SK-N-SH (cell line): ENCODE data around the gene SBF2. TPM values are rescaled to one million over a fixed set of nuclear protein-coding genes. Genes with fewer than 3 reads are reported as not detected.

Experiments used
- ELF1 ChIP-seq: IDR thresholded peaks from 2 replicates; pipeline ENCODE4 v1.4.0; 2012
- EP300 ChIP-seq, 2 experiments: IDR thresholded peaks; 2 replicates each; pipeline versions ENCODE4 v1.4.0 to v1.6.1; 2012; ENCODE audit warnings: borderline replicate concordance in 1 of 2, low read depth in 1 of 2, low read length in 1 of 2
- EZH2phosphoT487 ChIP-seq: fragments of 200-600 bp; sonication (generic); IDR thresholded peaks from 2 replicates; pipeline ENCODE4 v1.6.1; 2017; ENCODE audit warnings: low read depth, mixed run types, mild to moderate bottlenecking, antibody characterized with exemption, moderate library complexity, borderline replicate concordance
- FOSL2 ChIP-seq: IDR thresholded peaks from 2 replicates; pipeline ENCODE4 v1.4.0; 2012; ENCODE audit warnings: low read depth, mild to moderate bottlenecking, moderate library complexity, borderline replicate concordance
- FOXM1 ChIP-seq: IDR thresholded peaks from 2 replicates; pipeline ENCODE4 v1.4.0; 2012; ENCODE audit warnings: low read depth, mild to moderate bottlenecking
- GABPA ChIP-seq: IDR thresholded peaks from 2 replicates; pipeline ENCODE4 v1.4.0; 2012; ENCODE audit warnings: low read depth, mild to moderate bottlenecking
- JUND ChIP-seq: IDR thresholded peaks from 2 replicates; pipeline ENCODE4 v1.4.0; 2012
- MEF2A ChIP-seq: IDR thresholded peaks from 2 replicates; pipeline ENCODE4 v1.4.0; 2012; ENCODE audit warnings: low read depth, borderline replicate concordance
- MXI1 ChIP-seq: IDR thresholded peaks from 2 replicates; pipeline ENCODE4 v1.6.1; 2012; ENCODE audit warnings: mild to moderate bottlenecking, low read depth, low read length, improper control_type of control experiment
- NFIC ChIP-seq: IDR thresholded peaks from 2 replicates; pipeline ENCODE4 v1.4.0; 2012; ENCODE audit warnings: borderline replicate concordance
- NRF1 ChIP-seq: IDR thresholded peaks from 2 replicates; pipeline ENCODE4 v1.6.1; 2012; ENCODE audit warnings: low read depth, mild to moderate bottlenecking, low read length
- POLR2AphosphoS5 ChIP-seq: IDR thresholded peaks from 2 replicates; pipeline ENCODE4 v1.6.1; 2012; ENCODE audit warnings: low read depth, low read length
- RCOR1 ChIP-seq: fragments of 150-350 bp; IDR thresholded peaks from 2 replicates; pipeline ENCODE4 v1.6.1; 2017; ENCODE audit warnings: antibody characterized with exemption, low read length
- RFX5 ChIP-seq: IDR thresholded peaks from 2 replicates; pipeline ENCODE4 v1.6.1; 2012; ENCODE audit warnings: mild to moderate bottlenecking, improper control_type of control experiment, low read length
- RXRA ChIP-seq: IDR thresholded peaks from 2 replicates; pipeline ENCODE4 v1.4.0; 2012; ENCODE audit warnings: low read depth, mild to moderate bottlenecking, borderline replicate concordance
- SIN3A ChIP-seq: IDR thresholded peaks from 2 replicates; pipeline ENCODE4 v1.6.1; 2012; ENCODE audit warnings: low read depth, mild to moderate bottlenecking, low read length, moderate library complexity, borderline replicate concordance
- SMC3 ChIP-seq: IDR thresholded peaks from 2 replicates; pipeline ENCODE4 v1.6.1; 2012; ENCODE audit warnings: low read depth, low read length, improper control_type of control experiment
- TCF12 ChIP-seq: IDR thresholded peaks from 2 replicates; pipeline ENCODE4 v1.4.0; 2012
- TEAD4 ChIP-seq: IDR thresholded peaks from 2 replicates; pipeline ENCODE4 v1.4.0; 2012; ENCODE audit warnings: mild to moderate bottlenecking, borderline replicate concordance; ENCODE audit not compliant: insufficient read depth
- YY1 ChIP-seq: IDR thresholded peaks from 2 replicates; pipeline ENCODE4 v1.4.0; 2012; ENCODE audit warnings: low read depth, mild to moderate bottlenecking
- polyA plus RNA-seq, 3 experiments: library from polyadenylated mRNA; depleted of rRNA; stranded (reverse); fragments of >200 nt; gene quantifications; 2 replicates each; pipeline ENCODE4 v1.2.3, GENCODE V29; 2012
- TF ChIP-seq, protein P1 (sequence below): IDR thresholded peaks from 2 replicates; pipeline ENCODE4; 2012
- TF ChIP-seq, protein P2 (sequence below): fragments of 150-350 bp; IDR thresholded peaks from 2 replicates; pipeline ENCODE4 v1.6.1; 2016; ENCODE audit warnings: mild to moderate bottlenecking, low read depth, low read length
- TF ChIP-seq, protein P3 (sequence below): IDR thresholded peaks from 2 replicates; pipeline ENCODE4 v1.4.0; 2012; ENCODE audit warnings: low read depth, borderline replicate concordance
- TF ChIP-seq, protein P4 (sequence below): fragments of 150-350 bp; IDR thresholded peaks from 2 replicates; pipeline ENCODE4 v1.6.1; 2017; ENCODE audit warnings: antibody characterized with exemption, low read length, low read depth, borderline replicate concordance

The SBF2 gene
- polyA plus RNA-seq, 1 of the 3 experiments (the other 2 are of a cell fraction) = 23.0 TPM

DNA sequence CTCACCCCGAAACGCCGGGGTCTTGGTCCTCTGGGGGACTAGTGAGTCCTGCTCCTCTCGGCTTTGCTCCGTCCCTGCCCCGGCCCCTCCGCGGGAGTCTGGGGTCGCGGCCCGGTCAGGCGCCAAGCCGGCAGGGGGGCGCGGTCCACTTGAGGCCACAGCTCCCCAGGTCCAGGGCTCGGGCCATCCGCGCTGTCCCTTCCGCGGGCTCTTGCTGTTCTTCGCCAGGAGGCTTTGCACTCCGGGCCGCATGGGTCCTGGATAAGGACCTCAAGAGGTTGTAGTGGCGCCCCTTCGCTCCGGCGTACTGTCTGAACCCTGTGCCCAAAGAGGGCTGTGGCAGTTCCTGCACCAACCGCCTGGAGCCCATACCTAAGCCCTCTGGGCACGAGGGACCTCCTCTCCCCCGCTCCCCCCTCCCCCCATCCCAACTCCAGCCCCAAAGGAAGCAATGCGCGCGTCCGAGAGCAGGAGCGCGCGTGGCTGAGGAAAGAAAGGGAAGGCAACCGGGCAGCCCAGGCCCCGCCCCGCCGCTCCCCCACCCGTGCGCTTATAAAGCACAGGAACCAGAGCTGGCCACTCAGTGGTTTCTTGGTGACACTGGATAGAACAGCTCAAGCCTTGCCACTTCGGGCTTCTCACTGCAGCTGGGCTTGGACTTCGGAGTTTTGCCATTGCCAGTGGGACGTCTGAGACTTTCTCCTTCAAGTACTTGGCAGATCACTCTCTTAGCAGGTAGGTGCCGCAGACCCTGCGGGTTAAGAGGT, 10.7 kb upstream of the SBF2 start, which contains the start of gene ADM (continued):
- TF ChIP-seq, protein P1, sequence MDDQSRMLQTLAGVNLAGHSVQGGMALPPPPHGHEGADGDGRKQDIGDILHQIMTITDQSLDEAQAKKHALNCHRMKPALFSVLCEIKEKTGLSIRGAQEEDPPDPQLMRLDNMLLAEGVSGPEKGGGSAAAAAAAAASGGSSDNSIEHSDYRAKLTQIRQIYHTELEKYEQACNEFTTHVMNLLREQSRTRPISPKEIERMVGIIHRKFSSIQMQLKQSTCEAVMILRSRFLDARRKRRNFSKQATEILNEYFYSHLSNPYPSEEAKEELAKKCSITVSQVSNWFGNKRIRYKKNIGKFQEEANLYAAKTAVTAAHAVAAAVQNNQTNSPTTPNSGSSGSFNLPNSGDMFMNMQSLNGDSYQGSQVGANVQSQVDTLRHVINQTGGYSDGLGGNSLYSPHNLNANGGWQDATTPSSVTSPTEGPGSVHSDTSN = no peak; the same call in 1 of the 2 replicates
- TF ChIP-seq FOSL2 = no peak
- no peak for TF ChIP-seq JUND
- no peak for TF ChIP-seq NRF1
- TF ChIP-seq ELF1 = 0 out of 2 replicates have a peak, but pooled peaks have one; percentile 19
- TF ChIP-seq, protein P2, sequence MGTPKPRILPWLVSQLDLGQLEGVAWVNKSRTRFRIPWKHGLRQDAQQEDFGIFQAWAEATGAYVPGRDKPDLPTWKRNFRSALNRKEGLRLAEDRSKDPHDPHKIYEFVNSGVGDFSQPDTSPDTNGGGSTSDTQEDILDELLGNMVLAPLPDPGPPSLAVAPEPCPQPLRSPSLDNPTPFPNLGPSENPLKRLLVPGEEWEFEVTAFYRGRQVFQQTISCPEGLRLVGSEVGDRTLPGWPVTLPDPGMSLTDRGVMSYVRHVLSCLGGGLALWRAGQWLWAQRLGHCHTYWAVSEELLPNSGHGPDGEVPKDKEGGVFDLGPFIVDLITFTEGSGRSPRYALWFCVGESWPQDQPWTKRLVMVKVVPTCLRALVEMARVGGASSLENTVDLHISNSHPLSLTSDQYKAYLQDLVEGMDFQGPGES = no peak
- no peak; the same call in 1 of the 2 replicates for TF ChIP-seq MXI1
- TF ChIP-seq GABPA = no peak
- TF ChIP-seq, protein P3, sequence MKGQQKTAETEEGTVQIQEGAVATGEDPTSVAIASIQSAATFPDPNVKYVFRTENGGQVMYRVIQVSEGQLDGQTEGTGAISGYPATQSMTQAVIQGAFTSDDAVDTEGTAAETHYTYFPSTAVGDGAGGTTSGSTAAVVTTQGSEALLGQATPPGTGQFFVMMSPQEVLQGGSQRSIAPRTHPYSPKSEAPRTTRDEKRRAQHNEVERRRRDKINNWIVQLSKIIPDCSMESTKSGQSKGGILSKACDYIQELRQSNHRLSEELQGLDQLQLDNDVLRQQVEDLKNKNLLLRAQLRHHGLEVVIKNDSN = no peak
- TF ChIP-seq SMC3 = no peak
- no peak for TF ChIP-seq YY1
- TF ChIP-seq POLR2AphosphoS5 = peak; percentile 99
- TF ChIP-seq EP300 (IDR thresholded peaks at IDR 0.05; ENCODE audit: borderline replicate concordance in 1 of 2, low read depth in 1 of 2, low read length in 1 of 2) = peak in 1 of 2 experiments; percentile 20; a peak in 1 of 4 replicates
- no peak for TF ChIP-seq RFX5
- TF ChIP-seq RXRA = no peak; the same call in 1 of the 2 replicates
- TF ChIP-seq FOXM1 = no peak
- TF ChIP-seq NFIC = 0 out of 2 replicates have a peak, but pooled peaks have one; percentile 2
- no peak for TF ChIP-seq EZH2phosphoT487
- no peak for TF ChIP-seq MEF2A
- TF ChIP-seq, protein P4, sequence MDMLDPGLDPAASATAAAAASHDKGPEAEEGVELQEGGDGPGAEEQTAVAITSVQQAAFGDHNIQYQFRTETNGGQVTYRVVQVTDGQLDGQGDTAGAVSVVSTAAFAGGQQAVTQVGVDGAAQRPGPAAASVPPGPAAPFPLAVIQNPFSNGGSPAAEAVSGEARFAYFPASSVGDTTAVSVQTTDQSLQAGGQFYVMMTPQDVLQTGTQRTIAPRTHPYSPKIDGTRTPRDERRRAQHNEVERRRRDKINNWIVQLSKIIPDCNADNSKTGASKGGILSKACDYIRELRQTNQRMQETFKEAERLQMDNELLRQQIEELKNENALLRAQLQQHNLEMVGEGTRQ = no peak
- no peak for TF ChIP-seq TEAD4
- TF ChIP-seq TCF12 = peak; percentile 26; the same call in 1 of the 2 replicates
- 0 out of 2 replicates have a peak, but pooled peaks have one; percentile 25 for TF ChIP-seq SIN3A
- no peak for TF ChIP-seq RCOR1
